HG02759 (cell line): Measurements from ENCODE around the gene ABCB8.

Experiments used
- ATAC-seq: cut with Tn5 transposase; IDR thresholded peaks from one replicate; pipeline ENCODE4 v1.9.1; 2021; ENCODE audit warnings: mild to moderate bottlenecking, moderate library complexity; ENCODE audit not compliant: unreplicated experiment

ABCB8 gene

GRCh38 chr7:151056666-151057505 is 28.6 kb downstream of the ABCB8 start:
- no peak for ATAC-seq

- peak; percentile 12 for ATAC-seq
Observed at GRCh38 chr7:151057506-151057988, 29.3 kb downstream of the ABCB8 start, which contains the start of gene CDK5. CDK5 (minus strand) TSS chr7:151057897; CDS start chr7:151057848, 49 bp downstream.

- ATAC-seq = peak; percentile 85
Observed at GRCh38 chr7:151057989-151058780, 29.9 kb downstream of the ABCB8 start.

- ATAC-seq = no peak
Observed at GRCh38 chr7:151058781-151059366, 30.6 kb downstream of the ABCB8 start.

- ATAC-seq = peak; percentile 47
Observed at GRCh38 chr7:151059367-151060112, 31.3 kb downstream of the ABCB8 start, which contains the start of gene SLC4A2. SLC4A2 (plus strand) TSS chr7:151059589; CDS start chr7:151061988, 2,399 bp downstream.

- ATAC-seq = no peak
Observed at GRCh38 chr7:151060113-151060415, 31.8 kb downstream of the ABCB8 start.

- no peak for ATAC-seq
Observed at GRCh38 chr7:151060416-151061212, 32.4 kb downstream of the ABCB8 start.

- ATAC-seq = no peak
Observed at GRCh38 chr7:151061213-151062110, 33.2 kb downstream of the ABCB8 start.

GRCh38 chr7:151062111-151062398 is 33.8 kb downstream of the ABCB8 start:
- ATAC-seq = no peak

- no peak for ATAC-seq
Observed at GRCh38 chr7:151062399-151063211, 34.4 kb downstream of the ABCB8 start.

GRCh38 chr7:151063212-151063561 is 34.9 kb downstream of the ABCB8 start:
- no peak for ATAC-seq

- ATAC-seq = no peak
Observed at GRCh38 chr7:151064454-151064853, 36.2 kb downstream of the ABCB8 start.

- no peak for ATAC-seq
Observed at GRCh38 chr7:151064993-151065392, 36.7 kb downstream of the ABCB8 start.

GRCh38 chr7:151065516-151065915 is 37.3 kb downstream of the ABCB8 start:
- no peak for ATAC-seq

GRCh38 chr7:151066273-151066974 is 38.2 kb downstream of the ABCB8 start:
- no peak for ATAC-seq

GRCh38 chr7:151068069-151068773 is 40.0 kb downstream of the ABCB8 start:
- no peak for ATAC-seq
